GM19397 (cell line): ENCODE data around the gene TOGARAM1.

ENCODE experiments used
- ATAC-seq: cut with Tn5 transposase; IDR thresholded peaks from one replicate; pipeline ENCODE4 v1.9.1; 2021; ENCODE audit warnings: mild to moderate bottlenecking, moderate library complexity; ENCODE audit not compliant: unreplicated experiment

The TOGARAM1 gene

DNA sequence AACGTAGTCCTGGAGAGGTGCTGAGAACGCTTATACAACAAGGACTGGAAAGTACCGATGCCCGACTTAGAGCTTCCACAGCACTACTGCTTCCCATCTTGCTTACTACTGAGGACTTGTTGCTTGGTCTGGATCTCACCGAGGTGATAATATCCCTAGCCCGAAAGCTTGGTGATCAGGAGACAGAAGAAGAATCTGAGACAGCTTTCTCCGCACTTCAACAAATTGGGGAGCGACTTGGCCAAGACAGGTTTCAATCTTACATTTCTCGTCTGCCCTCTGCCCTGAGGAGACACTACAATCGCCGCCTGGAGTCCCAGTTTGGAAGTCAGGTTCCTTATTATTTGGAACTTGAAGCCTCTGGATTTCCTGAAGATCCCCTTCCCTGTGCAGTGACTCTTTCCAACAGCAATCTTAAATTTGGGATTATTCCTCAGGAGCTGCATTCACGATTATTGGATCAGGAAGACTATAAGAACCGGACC lies 1.1 kb downstream of the TOGARAM1 start:
- no peak for ATAC-seq

DNA sequence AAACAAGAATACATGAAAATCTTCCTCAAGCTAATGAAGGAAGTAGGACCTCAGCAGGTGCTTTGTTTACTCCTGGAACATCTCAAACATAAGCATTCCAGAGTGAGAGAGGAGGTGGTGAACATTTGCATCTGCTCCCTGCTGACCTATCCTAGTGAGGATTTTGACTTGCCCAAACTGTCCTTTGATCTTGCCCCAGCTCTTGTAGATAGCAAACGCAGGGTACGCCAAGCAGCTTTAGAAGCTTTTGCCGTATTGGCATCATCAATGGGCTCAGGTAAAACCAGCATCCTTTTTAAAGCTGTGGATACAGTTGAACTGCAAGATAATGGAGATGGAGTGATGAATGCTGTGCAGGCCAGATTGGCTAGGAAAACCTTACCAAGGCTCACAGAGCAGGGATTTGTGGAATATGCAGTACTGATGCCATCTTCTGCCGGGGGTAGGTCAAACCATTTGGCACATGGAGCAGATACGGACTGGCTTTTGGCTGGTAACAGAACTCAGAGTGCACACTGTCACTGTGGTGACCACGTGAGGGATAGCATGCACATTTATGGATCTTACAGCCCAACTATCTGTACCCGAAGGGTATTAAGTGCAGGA lies 1.9 kb downstream of the TOGARAM1 start:
- no peak for ATAC-seq

DNA sequence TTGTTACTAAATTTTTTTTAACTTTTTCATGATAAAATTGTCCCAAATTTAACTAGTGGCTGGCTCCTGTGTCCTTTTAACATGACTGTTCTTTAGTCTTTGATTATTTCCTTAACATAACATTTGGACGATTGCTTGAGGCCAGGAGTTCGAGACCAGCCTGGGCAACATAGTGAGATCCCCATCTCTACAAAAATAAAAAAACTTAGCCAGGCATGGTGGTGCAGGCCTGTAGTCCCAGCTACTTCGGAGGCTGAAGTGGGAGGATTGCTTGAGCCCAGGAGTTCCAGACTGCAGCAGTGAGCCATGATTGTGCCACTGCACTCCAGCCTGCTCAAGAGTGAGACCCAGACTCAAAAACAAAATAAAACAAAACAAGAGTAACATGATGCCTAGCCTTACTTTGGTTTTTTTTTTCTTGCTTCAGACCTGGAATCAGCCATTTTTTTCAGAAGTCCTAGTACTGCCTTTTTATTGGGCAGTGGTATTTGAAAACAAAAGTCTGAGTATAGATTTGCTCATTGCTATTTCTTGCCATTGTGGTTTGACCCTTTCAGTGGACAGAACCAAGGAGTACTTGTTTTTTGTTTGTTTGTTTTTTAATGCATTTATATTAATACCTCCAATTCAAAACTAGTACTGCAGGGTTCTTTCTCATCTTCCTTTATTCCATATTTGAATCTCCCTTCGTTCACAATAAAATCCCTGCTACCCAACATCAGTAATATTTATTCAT lies 4.8 kb downstream of the TOGARAM1 start:
- ATAC-seq = no peak

DNA sequence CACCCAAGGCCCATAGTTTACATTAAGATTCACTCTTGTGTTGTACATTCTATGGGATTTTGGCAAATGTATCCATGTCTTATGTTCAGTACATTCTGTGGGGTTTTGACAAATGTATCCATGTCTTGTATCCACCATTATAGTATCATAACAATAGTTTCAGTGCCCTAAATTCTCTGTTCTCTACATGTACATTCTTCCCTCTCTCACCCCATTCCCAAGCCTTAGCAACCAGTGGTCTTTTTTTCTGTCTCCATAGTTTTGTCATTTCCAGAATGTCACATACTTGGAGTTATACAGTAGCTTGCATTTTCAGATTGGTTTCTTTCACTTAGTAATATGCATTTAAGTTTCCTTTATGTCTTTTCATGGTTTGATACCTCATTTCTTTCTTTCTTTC lies 6.7 kb downstream of the TOGARAM1 start:
- ATAC-seq = no peak

DNA sequence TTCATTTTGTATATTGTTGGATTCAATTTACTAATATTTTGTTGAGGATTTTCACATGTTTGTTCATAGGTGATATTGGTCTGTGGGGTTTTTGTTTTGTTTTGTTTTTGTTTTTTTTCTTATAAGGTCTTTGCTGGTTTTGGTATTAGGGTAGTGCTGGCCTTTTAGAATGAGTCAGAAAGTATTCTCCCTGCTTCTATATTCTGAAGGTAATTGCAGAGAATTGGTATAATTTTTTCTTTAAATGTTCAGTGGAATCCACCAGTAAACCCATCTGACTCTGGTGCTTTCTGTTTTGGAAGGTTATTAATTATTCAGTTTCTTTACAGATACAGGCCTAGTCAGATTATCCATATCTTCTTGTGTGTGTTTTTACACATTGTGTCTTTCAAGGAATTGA lies 8.9 kb downstream of the TOGARAM1 start:
- ATAC-seq = no peak

DNA sequence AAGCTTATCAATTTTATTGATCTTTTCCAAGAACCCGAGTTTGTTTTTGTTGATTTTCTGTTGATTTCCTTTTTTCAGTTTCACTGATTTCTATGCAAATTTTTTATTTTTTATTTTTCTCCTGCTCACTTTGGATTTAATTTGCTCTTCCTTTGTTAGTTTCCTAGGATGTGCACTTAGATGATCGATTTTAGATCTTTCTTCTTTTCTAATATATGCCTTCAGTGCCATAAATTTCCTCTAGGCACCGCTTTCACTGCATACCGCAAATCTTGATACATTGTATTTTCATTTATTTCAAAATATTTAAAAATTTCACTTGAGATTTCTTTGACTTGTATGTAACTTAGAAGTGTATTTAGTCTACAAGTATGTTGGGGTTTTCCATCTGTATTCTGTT lies 9.5 kb downstream of the TOGARAM1 start:
- no peak for ATAC-seq

DNA sequence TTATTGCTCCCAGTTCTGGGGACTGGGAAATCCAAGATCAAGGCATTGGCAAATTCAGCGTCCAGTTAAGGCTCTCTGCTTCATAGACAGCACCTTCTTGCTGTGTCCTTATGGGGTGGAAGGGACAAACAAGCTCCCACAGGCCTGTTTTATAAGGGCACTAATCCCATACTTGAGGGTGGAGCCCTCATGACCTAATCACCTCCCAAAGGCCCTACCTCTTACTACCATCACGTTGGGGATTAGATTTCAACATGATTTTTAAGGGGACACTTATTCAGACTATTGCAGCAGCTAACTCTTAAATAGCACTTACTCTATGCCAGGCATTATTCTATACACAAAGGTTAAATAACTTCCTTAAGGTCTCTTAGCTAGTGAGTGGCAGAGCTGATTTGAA lies 17.3 kb downstream of the TOGARAM1 start:
- no peak for ATAC-seq

DNA sequence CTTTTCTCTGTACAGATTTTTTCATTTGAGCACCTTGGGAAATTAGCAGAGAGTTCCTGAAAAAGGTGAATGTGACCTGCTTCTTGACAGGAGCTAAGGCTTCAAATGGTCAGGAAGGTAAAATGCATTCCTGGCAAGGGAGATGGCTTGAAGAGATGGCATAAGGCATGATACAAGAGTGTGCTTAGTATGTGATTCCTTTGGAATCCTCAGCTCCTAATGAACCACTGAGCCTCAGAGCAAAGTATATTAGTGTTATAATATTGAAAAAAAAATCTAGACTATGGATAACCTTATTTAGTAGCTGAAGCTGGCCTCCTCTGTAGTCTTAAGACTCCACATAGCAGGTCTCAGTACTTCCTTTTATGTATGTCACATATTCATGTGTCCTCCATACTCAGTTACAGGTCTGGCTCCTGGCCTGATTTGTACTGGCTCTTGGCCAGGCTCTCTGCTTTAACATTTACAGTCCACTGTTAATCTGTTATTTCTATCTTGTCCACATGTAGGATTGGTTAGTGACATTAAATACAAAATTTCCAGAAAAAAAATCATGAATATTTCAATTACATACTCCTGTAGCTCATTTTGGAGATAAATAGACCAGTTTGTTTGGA lies 17.9 kb downstream of the TOGARAM1 start:
- no peak for ATAC-seq

DNA sequence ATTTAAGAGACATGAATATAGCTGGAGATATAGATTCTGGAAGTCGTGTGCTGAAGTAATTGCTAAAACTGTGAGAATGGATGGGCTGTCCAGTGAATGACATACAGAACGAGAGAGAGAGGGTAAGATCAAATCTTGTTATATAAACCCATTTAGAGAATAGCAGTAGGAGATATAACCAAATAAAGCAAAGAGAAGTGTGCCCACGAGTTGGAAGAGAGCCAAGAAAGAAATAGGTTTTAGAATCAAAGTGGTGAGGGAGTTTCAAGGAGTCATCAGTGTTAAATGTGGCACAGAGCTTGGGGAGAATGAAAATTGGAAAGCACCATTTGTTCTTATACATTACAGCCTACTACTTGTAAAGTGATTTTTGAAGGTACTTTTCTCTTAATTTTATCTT lies 19.2 kb downstream of the TOGARAM1 start:
- ATAC-seq = no peak

DNA sequence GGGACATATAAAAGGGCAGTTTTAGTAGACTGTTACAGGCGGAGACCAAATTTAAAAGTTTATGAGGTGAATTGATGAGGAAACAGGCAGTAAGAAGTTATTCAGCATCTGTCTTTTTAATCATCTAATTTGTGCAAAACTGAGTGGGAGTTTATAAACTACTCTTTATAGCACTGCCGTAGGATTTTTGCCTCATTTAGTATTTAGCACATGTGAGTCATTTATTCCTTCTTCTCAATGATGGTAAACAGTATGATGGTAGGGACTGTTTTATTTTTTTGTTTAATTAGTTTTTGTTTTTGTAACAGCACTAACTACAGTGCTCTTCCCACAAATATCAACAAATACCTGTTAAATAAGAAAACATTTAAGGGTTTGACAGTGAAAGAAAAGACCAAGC lies 20.6 kb downstream of the TOGARAM1 start:
- ATAC-seq = no peak

DNA sequence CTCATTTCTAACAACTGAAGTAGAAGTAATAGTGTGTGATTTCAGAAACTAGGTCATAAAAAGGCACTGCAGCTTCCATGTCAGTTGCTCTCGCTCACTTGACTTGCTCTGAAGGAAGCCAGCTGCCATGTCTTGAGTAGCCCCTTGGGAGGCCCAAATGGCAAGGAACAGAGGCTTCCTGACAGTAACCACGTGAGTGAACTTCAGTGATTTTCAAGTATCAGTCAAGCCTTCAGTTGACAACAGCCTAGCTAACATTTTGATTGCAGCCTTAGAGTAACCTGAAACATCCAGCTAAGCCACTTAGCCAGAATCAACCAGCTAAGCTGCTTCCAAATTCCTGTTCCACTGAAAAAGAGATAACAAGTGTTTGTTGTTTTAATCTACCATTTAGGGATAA lies 26.7 kb downstream of the TOGARAM1 start:
- no peak for ATAC-seq

DNA sequence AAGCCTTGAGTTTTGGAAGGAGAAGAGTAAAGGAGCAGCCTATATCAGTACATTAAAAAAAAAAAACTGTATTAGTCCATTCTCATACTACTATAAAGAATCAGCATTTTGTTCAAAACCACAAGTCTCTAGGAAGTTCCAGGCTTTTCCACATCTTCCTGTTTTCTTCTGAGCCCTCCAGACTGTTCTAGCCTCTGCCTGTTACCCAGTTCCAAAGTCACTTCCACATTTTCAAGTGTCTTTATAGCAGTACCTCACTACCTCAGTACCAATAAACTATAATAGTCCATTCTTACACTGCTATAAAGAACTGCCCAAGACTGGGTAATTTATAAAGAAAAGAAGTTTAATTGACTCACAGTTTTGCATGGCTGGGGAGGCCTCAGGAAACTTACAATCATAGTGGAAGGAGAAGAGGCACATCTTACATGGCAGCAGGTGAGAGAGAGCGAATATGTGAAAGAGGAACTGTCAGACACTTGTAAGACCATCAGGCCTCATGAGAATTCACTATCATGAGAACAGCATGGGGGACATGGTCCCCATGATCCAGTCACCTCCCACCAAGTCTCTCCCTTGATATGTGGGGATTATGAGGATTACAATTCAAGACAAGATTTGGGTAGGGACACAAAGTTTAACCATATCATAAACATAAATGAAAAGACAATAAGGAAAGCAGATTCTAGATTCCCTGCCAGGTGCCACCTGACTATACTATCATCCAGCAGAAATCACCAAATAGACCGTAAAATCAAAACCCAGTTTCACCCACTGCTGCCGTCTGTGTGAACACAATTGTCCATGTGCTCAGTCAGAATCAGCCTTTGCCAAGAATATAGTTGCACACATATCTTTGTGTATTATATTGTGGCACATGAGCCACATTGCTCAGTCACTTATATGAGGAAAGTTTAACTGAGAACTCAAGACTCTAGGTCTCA lies 27.8 kb downstream of the TOGARAM1 start:
- no peak for ATAC-seq

DNA sequence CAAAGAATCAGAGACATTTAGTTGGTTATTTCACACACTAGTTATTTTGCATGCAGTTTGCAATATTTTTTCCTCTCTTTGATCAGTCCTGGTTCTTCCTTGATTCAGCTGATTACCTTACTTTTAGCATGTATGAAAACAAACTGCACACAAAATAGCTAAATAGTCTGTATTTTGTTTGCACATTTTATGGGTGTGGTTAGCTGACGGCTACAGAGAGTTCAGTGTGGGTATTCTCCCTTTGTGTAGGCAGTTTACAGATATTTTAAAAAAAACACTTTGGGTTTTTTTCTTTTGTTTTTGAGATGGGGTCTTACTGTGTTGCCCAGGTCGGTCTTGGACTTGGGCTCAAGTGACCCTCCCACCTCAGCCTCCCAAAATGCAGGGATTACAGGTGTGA lies 28.5 kb downstream of the TOGARAM1 start:
- no peak for ATAC-seq

DNA sequence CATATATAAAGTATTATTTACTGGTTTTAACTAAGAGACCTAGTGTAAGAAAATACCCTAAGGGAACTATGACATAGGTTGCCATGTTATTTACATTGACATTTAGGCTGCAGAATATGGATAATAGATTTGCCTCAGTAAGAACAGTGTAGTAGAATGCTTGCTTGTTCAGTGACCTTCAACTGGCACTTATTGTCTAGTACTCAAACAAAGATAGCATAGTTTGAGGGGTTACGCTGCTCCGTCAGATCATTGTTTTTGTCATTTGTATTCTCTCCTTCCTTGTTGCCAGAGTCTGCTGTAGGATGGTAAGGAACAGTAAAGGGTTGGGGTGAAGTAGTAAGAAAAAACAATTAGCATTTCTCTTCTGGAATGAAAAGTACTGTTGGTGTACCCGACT lies 33.2 kb downstream of the TOGARAM1 start:
- ATAC-seq = no peak

DNA sequence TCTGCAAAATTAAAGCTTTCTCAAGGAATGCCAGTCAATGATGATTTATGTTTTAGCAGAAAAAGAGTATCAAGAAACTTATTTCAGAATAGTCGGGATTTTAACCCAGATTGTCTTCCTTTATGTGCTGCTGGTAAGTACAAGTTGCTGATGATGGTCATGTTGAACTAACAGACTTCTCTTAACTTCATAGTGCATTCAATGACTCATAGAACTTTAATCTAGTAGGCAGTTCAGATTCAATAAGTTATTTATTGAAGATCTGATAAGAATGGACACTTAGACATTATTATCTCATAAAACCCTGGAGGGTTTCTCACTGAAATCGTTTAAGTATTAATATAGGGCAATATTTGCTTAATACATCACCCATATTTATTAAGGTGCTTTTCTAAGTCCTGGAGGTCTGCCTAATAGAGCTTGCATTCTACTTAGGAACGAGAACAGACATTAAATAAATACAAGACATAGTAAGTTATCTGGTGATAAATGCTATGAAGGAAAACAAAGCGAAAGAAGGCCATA lies 33.8 kb downstream of the TOGARAM1 start:
- no peak for ATAC-seq

DNA sequence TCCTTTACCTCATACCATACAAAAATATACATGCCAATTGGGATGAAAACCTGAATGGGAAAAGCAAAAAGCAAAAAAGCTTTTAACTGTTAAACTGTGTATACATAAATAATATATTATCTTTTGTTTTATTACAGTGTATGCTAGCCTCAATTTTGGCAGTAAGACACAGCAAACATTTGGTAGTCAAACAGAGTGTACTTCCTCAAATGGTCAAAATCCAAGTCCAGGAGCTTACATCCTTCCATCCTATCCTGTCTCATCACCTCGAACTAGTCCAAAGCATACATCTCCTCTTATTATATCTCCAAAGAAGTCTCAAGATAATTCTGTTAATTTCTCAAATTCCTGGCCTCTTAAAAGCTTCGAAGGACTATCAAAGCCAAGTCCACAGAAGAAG lies 41.9 kb downstream of the TOGARAM1 start:
- ATAC-seq = no peak

DNA sequence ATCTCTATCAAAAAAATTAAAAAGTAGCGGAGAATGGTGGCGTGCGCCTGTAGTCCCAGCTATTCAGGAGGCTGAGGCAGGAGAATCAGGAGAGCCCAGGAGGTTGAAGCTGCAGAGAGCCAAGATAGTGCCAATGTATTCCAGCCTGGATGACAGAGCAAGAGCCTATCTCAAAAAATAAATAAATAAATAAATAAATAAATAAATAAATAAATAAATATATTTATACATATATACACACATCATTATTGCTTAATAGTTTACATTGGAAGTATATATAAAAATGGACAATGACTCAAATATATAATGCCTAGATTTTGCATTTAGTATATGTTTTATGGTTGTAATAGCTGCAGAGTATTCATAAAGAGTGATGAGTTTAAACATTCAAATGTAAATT lies 53.1 kb downstream of the TOGARAM1 start:
- ATAC-seq = no peak

DNA sequence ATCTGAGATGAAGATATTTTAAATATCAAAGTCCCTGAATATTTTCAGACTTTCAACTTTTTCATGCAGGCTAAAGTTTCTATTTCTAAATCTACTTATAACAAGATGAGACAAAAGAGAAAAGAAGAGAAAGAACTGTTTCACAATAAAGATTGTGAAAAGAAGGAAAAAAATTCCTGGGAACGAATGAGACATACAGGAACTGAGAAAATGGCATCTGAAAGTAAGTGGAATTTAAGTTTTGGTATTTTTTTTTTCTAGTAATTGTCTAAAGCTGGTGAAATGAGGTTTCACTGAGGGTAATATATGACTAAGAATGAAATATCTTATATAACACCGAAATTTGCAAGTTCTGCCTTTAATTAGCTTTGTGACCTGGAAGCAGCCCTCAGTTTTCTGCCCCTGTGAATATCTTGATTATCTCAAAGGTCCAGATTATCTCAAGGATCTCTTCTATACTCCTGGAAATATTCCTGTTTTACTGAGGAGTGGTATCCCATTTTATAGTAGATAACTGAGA lies 66.2 kb downstream of the TOGARAM1 start:
- no peak for ATAC-seq

DNA sequence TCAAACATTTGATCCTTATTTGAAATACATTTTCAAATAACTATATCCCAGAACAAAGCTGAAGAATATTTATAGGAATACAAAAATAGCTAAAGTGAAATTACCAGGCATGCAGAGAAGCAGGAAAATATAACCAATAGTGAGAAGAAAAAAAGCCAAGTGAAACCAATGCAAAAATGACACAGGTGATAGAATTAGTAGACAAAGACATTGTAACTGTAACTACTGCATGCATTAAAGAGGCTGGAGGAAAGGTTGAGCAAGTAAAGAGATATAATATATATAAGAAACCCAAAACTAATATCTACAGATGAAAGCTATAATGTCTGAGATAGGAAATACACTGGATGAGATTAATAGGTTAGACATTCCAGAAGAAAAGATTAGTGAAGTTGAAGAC lies 72.7 kb downstream of the TOGARAM1 start:
- no peak for ATAC-seq

DNA sequence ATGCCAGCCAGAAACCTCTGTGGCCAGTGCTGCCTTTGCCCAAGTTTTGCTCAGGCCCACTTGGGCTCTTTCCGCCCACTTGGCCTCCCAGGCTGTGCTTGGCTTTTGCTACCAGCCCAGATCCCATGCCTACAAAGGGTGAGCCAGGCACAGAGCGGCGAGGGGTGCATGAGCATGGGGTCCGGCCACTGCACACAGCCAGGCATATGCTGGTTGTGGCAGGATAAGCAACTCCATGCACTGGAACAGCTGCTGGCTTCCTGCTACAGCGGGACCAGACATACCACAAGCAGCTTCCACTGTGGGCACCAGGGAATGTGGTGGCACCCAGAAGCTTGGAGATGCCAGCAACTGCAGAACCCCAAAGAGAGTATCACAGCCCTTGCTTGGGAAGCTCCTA lies 76.3 kb downstream of the TOGARAM1 start:
- no peak for ATAC-seq

DNA sequence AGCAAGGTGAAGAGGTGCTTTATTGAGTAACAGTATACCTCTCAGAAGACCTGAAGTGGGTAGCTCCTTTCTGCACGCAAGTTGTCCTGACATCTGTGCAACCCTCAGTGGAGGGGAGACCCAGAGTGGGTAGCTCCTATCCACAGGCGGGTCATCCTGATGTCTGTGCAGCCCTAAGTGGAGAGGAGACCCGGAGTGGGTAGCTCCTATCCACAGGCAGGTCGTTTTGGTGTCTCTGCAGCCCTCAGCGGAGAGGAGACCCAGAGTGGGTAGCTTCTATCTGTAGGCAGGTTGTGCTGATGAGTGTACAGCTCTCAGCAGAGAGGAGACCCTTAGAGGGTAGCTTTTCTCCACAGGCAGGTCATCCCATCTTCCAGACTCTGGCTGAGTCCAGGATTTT lies 76.9 kb downstream of the TOGARAM1 start:
- no peak for ATAC-seq
